NCI-H748 treated with DMSO at 0.1 percent for 48 hours (cell line): ENCODE data around the gene FBXL14.
"Not testable (repeated sequence)": the region's sequence is repeated elsewhere in the genome, so short reads cannot be mapped to it uniquely, and the experiment has no call there.

Experiments used
- DNase-seq: peaks from one replicate; lab custom pipeline; 2025; lab: John Stamatoyannopoulos, UW

FBXL14 gene

DNA sequence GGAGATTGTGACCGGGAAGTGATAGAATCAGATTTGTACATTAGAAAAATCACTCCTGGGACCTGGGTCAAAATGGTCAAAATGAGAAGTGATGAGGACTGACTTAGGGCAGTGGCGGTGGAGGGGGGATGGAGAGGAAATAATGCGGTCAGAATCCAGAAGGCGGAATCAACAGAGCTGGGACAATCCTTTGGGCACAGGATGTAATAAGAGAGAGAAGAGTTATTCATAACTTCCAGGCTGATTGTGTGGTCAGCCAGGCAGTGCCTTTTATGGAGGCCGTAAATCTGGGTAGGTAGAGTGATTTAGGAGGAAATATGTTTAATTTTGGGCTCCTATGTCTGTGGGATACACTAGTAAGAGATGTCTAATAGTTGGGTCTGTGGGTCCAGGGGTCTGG, 21.6 kb downstream of the FBXL14 start:
- no peak for DNase-seq

DNA sequence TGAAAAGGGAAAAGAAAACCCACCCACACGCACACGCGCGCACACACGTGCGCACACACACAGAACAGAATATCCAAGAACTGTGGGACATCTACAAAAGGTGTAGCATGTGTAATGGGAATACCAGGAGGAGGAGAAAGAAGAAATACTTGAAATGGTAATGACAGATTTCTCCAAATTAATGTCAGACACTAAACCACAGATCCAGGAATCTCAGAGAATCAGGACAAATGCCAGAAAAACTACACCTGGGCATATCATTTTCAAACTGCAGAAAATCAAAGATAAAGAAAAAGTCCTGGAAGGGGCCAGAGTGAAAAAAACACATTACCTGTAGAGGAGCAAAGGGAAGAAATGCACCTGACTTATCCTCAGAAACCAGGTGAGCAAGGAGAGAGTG, 26.5 kb downstream of the FBXL14 start:
- DNase-seq: no peak

DNA sequence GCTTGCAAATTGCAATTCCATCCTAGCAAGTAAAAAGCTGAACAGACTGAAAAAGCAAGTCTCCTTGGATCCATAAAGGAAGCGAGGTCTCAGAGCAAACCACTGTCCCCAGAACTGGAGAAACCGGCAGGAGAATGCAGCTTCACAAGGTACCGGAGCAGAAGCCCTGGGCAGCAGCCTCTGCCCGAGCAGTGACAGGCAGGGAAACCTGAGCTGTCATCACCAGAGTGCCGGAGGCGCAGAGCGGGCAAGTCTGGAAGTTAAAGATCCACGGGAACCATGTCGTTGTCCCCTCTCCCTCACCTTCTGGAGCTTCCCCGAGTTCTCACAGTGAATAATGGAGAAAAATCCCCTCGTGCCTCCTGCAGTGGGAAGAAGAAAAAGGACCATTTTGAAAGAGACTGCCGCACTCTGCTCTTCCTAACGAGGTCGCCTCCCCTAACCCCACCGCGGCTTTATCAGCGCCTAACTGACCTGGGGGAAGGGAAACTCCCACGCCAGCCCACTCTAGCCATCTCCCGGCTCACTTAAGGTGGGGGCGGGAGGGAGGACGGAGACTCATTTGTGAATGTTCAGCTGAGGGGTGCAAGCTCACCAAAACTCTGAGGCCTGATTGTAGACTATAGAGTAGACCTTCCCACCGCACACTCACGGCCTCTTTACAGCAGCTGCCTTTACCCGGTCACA, 27.8 kb downstream of the FBXL14 start:
- DNase-seq: no peak

DNA sequence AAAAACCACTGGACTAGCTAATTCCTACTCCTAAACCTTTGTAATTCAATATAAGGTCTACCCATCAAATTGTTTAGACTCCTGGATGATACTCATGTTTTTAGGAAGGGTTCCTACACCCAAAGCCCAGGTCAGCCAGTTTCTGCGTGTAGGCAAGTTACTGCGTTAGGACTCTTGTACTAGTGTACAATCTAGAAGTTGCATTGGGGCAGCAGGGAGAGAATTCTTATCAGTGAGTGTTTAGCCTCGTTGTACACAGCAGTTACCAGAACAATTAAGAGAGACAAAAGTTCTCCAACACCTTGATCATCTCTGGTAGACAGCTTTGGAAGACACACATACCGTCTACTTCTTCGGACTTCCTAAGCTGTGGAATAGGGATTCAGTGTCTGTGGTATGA, 29.2 kb downstream of the FBXL14 start:
- no peak for DNase-seq

DNA sequence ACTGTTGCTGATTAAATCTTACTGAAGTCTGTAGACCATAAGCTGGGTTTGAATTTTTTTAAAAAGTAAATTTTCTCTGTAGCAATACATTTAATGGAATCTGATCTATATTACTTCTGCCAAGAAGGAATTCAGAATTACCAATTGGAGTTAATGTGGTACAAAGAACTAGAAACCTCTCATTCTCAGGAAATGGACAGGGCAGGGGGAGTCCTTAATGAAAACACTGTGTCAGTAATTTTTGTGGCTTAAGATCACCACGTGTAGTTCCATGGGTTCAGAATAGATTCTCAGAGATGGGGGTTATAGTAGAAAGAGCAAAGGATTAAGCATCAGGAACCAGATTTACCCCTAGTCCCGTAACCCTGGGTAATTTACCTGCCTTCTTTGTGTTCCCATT, 30.3 kb downstream of the FBXL14 start:
- DNase-seq: no peak

DNA sequence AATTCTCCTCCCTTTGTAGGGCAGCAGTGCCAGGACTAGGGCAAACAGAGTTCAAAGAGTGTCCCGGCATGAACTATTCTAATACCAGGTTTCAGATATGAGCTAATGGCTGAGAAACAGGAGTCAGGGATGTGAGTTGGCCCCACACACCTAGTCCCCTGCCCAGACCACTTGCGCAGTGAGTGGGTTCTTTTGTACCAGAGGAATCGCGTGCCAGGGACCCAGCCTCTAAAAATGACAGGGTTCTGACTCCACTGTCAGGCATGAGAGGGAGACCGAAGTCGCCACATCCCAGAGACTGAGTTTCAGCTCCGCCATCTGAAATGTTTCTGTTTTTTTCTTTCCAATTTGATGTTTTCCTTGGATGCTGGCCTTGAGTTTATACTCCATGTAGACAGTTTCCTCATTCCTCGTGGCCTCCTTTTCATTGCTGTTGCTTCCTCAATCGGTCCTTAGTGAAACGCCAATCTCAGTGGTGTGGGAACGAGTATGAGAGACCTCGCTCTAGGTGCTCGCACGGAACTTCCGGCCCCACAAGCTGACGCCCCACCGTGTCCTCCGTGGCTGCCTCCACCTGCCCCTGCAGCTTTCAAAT, 31.5 kb downstream of the FBXL14 start:
- no peak for DNase-seq

GRCh38 chr12:1560704-1561103, 33.7 kb downstream of the FBXL14 start:
- no peak for DNase-seq

DNA sequence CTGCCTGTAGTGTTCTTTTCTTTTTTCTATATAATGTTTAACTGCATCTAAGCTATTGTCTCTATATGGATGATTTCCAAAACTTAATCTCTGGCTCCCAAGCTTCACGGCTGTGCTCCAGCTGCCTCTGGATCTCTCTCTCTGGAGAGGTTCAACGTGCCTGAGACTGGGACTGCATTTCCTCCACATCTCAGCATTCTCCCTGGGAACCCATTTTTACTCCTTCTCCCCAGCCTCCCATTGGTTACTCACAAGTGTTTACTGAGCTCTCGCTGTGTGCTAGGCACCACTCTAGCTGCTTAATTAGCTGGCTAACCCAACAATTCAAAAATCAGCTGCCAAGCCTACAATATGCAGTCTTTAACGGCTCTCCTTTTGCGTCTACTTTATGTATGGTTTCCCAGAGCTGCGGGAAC, 34.7 kb downstream of the FBXL14 start:
- peak; percentile 23 for DNase-seq

GRCh38 chr12:1558108-1558507, 36.3 kb downstream of the FBXL14 start:
- not testable (repeated sequence) for DNase-seq

DNA sequence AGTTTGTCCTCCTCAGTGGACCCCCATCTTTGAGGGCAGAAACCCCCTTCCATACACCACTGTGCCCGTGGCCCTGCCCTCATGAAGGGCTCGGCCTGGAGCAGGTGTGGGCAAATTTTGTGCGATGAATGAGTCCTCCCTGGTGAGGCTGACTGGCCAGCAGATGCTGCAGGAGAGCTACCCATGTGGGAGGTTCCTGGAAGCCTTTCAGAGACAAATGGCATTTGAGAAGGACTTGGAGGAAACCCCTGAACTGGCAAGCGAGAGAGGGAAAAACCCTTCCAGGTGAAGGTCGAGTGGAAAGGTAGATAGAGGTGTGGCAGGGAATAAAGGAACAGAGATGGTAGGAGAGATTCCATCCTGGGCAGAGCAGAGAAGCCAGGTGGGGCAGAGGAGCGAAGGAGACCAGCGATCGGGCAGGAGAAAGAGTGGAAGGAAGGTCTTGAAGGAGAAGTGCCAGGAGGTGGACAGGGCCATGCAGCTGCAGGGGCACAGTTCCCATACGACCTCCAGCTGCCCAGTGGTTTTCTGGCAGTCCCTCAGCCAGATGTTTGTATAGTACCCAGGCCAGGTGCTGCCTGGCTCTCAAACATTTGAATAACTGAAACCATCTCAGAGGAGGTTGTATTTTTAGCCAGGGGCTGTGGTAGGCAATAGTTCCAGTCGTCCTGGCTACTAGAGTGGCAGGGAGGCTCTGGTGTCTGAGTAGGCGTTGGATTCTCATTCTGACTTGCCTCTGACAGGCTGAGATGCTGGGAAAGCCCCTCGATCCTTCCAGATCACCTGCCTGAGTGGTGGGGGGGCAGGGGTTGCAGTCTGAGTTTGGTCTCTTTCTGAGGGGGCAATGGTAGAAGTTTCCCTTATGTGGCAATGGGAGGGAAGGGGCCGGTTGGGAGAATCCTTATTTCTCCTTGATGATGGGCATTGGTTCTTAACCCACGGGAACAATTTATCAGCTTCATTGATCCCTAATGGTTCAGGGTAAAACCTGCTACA, 40.1 kb downstream of the FBXL14 start:
- no peak for DNase-seq

DNA sequence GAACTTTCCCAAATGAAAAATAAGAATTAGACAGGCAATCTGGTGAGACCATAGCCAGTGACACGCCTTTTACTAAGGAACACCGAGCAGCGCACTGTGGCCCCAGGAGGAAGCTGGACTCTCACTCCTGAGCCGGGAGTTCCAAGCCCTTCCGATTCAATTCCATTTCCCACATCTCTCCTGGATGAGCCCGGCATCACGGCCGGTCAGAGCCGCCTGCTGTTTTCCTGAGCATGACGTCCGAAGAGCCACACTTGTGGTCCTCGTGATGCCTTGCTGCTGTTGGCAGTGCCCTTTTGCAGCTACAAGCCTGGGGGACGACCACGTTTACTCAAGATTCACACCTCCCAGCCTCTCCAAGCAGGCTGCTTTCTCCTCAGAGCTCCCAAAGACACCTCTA, 40.8 kb downstream of the FBXL14 start:
- DNase-seq: no peak

DNA sequence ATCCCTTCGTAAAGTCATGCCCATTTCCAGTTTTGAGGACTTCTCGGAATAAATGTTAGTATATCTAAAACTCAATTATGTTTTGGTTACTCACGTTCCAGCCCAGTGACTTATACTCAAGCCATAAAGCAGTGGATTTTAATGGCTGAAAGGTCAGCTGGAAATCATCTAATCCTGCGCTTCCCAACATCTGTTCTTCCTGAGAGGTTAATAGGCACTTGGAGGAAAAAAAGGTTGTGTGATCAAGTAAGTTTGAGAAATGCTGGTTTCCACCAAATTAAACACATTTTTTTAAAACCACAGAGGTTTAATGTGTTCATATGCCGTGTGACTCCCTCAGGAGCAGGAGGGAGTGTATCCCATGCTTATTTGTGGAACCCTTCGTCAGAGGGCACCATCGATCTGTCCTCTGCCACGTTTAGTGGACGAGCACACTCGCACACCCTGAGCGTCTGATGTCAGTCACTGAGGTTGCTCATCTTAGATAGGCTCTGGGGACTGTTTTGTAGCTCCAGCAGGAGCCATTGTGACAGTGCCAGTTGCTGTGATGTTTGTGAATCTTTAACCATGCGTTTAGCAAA, 41.4 kb downstream of the FBXL14 start:
- DNase-seq: no peak

DNA sequence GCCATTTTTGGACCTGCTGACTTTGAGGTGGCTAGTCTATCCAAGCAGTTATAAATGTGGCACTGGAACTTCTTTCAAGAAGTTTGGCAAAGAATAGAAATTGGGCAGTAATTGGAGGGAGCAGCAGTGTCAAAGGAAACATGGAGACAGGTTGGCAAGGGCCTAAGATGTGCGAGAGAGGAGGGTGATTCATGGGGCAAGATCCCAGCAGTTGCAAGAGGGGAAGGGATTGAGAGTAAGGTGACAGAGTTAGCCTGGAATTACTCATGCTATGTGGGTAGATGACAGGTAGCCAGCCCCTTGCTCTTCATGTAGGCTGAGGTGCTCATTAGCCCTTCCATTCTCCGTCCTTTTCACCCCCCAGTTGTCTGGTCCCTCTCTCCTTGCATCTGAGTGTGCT, 42.2 kb downstream of the FBXL14 start:
- DNase-seq: no peak

DNA sequence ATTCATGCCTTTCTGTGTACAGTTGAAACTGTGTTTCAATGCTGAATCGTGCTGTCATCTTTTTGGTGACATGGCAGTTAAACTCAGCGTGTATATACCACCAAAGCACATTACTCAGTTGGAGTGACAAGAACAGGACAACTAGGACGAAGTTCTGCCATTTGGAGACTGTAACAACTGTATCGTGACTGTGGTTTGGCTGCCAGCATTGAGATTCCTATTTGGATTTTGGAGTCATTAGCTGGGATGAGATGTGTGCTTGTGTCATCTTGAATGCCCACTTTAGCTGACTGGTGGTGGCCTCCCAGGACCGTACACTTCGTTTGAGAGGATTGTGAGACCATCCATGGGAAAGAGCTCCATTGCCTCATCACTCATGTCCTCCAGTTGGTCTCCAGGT, 42.9 kb downstream of the FBXL14 start:
- DNase-seq: no peak

- no peak for DNase-seq
These were observed 47.3 kb downstream of the FBXL14 start for GRCh38 chr12:1546931-1547640.

- no peak for DNase-seq
These were observed 49.2 kb downstream of the FBXL14 start for GRCh38 chr12:1544996-1545700.

DNA sequence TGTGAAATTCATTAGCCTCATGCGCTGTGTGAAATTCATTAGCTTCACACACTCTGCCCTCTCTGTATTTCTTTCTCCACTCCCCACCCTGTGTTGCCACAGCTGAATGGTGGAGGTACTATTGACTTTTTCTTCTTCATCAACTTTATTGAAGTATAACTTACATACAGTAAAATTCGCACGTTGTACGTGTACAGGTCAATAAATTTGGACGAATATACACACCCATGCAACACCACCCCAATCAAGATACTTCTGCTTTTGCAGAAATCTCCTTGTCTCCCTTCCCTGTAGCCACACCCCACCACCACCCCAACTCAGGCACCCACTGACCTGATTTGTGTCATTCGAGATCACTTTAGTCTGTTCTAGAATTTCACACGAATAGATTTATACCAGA, 51.8 kb downstream of the FBXL14 start:
- no peak for DNase-seq

GRCh38 chr12:1540690-1541089, 53.7 kb downstream of the FBXL14 start:
- no peak for DNase-seq

GRCh38 chr12:1539135-1539534, 55.2 kb downstream of the FBXL14 start:
- DNase-seq: no peak

GRCh38 chr12:1536817-1537216, 57.6 kb downstream of the FBXL14 start:
- DNase-seq: no peak

DNA sequence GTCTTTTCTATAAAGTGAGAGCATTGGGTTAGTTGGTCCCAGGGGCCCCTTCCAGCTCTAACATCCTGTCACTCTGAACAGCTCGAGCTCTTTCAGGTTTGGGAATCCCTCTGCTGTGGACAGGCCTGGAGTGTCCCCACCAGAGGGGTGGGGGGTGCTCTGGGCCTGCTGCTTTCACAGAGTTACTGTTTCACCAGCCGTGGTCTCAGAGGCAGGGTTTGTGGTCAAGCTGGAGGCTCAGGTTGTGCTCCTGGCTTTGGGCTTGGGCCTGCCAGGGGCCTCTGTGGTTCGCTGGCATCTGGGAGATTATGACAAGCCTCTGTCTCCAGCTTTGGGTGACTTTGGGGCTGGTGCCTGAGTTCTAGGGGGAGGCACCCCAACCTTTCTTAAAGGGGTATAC, 59.6 kb downstream of the FBXL14 start:
- no peak for DNase-seq
